ENCODE data around the gene SCAPER. TPM values are rescaled to one million over a fixed set of nuclear protein-coding genes. Genes with fewer than 3 reads are reported as not detected.

The SCAPER gene
- total RNA-seq, 2 experiments from 2014 or later: 31.4 to 32.7 TPM

GRCh38 chr15:76468722-76469121, 436.4 kb downstream of the SCAPER start:
- Mint-ChIP-seq H3K27ac (no peak overlapping the region), H3K27me3 (no peaks in the 10 kb centered on the region), H3K4me1 (ENCODE audit: low read depth) (no peaks in the 10 kb centered on the region), H3K4me3 (no peak overlapping the region), H3K9me3 (peaks cover 16% of the 10 kb centered on the region), H3K36me3 (ENCODE audit: low read depth) (peaks cover 61% of the 10 kb centered on the region)
- POLR2A ChIA-PET: no interaction called here
- intact Hi-C loops (cut with micrococcal nuclease): no loop called here
- ATAC-seq (no peak), DNase-seq (no peak)
- CTCF ChIA-PET: interaction anchor here (1.3 kb wide), 1 partner anchor 277 kb away, joined by 3 read pairs; no protein-coding TSS in a partner anchor
- TF ChIP-seq CTCF (IDR thresholded peaks at IDR 0.05): no peak

GRCh38 chr15:76467136-76467535, 438.0 kb downstream of the SCAPER start:
- no peaks in the 10 kb centered on the region for H3K27me3 Mint-ChIP-seq
- no peak overlapping the region for H3K27ac Mint-ChIP-seq
- DNase-seq: no peak
- no peaks in the 10 kb centered on the region for H3K4me1 Mint-ChIP-seq (ENCODE audit: low read depth)
- ChIA-PET POLR2A (no interaction called here), CTCF (no interaction called here)
- intact Hi-C loops (cut with micrococcal nuclease): no loop called here
- peaks cover 16% of the 10 kb centered on the region for H3K9me3 Mint-ChIP-seq
- no peak overlapping the region for H3K4me3 Mint-ChIP-seq
- no peak for TF ChIP-seq CTCF (IDR thresholded peaks at IDR 0.05)
- peaks cover 63% of the 10 kb centered on the region for H3K36me3 Mint-ChIP-seq (ENCODE audit: low read depth)
- ATAC-seq: no peak

GRCh38 chr15:76465728-76466127, 439.4 kb downstream of the SCAPER start:
- H3K27me3 Mint-ChIP-seq: no peaks in the 10 kb centered on the region
- peaks cover 16% of the 10 kb centered on the region for H3K9me3 Mint-ChIP-seq
- no peak overlapping the region for H3K27ac Mint-ChIP-seq
- TF ChIP-seq CTCF (IDR thresholded peaks at IDR 0.05): no peak
- POLR2A ChIA-PET: no interaction called here
- DNase-seq (no peak), ATAC-seq (no peak)
- peaks cover 58% of the 10 kb centered on the region for H3K36me3 Mint-ChIP-seq (ENCODE audit: low read depth)
- H3K4me3 Mint-ChIP-seq: no peak overlapping the region
- no peaks in the 10 kb centered on the region for H3K4me1 Mint-ChIP-seq (ENCODE audit: low read depth)
- CTCF ChIA-PET: no interaction called here
- intact Hi-C loops (cut with micrococcal nuclease): no loop called here

- intact Hi-C loops (cut with micrococcal nuclease): no loop called here
- no peak overlapping the region for H3K27ac Mint-ChIP-seq
- H3K4me3 Mint-ChIP-seq: no peak overlapping the region
- peaks cover 52% of the 10 kb centered on the region for H3K36me3 Mint-ChIP-seq (ENCODE audit: low read depth)
- ChIA-PET CTCF (no interaction called here), POLR2A (no interaction called here)
- peaks cover 16% of the 10 kb centered on the region for H3K9me3 Mint-ChIP-seq
- ATAC-seq (no peak), DNase-seq (no peak)
- no peaks in the 10 kb centered on the region for H3K4me1 Mint-ChIP-seq (ENCODE audit: low read depth)
- H3K27me3 Mint-ChIP-seq: no peaks in the 10 kb centered on the region
- TF ChIP-seq CTCF (IDR thresholded peaks at IDR 0.05): no peak
Measured at GRCh38 chr15:76464247-76464646, 440.9 kb downstream of the SCAPER start.

GRCh38 chr15:76460871-76461270, 444.3 kb downstream of the SCAPER start:
- H3K27ac Mint-ChIP-seq: no peak overlapping the region
- H3K27me3 Mint-ChIP-seq: no peaks in the 10 kb centered on the region
- DNase-seq (no peak), ATAC-seq (no peak)
- intact Hi-C loops (cut with micrococcal nuclease): no loop called here
- no peak for TF ChIP-seq CTCF (IDR thresholded peaks at IDR 0.05)
- H3K4me3 Mint-ChIP-seq: no peak overlapping the region
- no peaks in the 10 kb centered on the region for H3K4me1 Mint-ChIP-seq (ENCODE audit: low read depth)
- ChIA-PET CTCF (no interaction called here), POLR2A (no interaction called here)
- peaks cover 23% of the 10 kb centered on the region for H3K36me3 Mint-ChIP-seq (ENCODE audit: low read depth)
- peaks cover 4% of the 10 kb centered on the region for H3K9me3 Mint-ChIP-seq
